ENCODE measurements around the gene EFNA2.

Gene EFNA2

GRCh38 chr19:1260749-1261537 lies 24.7 kb upstream of the EFNA2 start:
- DNase-seq = peak; percentile 96

DNA sequence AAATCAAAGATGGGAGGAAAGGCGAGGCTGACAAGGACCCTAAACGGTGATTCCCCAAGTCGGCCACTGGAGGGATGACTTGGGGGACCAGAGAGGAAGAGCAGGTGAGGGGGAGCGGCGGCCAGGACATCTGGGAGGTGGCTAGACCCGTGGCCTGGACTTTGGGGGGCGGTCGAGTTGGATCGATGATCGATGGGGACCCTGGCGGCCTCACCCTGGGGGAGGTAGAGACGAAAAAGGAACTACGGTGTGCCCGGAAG lies 24.2 kb upstream of the EFNA2 start:
- DNase-seq = no peak

DNA sequence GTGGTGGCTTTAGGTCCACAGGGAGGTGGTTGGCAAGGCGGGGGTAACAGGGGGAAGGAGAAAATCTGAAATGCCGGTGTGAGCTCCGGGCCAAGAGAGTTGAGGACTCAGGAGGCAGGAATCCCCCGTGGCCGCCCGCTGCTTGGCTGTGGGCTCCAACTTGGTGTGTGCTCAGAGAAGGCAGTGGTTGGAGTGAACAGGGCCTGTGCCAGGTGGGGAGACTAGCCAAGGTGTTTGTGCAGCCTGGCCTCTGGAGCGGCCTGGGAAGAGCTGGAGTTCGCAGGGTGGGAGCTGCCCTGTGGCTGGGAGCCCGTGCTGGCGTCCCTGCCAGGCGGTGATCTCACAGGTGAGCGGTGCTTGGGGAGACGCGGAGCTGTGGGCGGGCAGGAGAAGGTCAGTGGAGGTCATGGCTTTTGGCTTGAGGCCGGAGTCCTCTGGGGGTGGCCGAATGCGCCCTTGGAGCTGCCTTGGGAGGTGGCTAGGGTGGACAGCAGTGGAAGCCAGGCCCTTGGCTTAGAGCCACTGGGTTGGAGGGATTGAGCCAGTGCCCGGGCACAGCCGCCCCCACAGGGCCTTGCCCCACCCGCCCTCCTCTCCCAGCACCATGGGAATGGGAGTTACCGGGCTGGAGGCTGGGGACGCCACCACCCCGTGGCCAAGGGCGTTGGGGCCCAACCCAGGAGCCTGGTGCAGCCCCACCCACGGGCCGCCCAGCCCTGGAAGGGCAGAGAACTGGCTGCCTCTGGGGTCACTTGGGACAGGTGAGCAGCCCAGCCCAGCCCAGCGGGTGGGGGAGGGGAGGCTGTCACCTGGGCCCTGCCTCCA lies 23.7 kb upstream of the EFNA2 start:
- no peak for DNase-seq

DNA sequence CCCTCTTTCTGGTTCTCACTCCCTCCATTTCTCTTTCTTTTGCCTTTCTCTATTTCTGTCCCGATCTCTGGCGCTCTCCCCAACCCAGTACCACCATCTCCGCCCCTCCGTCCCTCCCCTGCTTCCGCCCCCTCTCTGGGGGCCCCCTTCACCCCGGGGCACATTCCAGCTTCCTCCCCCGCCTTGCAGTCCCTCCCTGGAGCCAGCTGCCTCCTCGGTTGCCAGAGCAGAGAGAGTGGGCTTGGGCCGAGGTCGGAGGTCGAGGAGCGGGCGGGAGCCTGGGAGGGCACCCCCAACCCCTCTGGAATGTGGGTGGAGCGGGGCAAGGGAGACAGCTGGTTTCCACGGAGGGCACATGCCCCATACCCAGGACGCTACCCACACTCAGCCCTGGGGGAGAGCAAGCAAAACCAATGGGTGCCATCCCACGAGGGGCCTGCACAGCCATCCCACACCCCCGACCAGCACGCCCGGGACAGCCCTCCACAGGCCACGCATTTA lies 23.0 kb upstream of the EFNA2 start:
- no peak for DNase-seq

DNA sequence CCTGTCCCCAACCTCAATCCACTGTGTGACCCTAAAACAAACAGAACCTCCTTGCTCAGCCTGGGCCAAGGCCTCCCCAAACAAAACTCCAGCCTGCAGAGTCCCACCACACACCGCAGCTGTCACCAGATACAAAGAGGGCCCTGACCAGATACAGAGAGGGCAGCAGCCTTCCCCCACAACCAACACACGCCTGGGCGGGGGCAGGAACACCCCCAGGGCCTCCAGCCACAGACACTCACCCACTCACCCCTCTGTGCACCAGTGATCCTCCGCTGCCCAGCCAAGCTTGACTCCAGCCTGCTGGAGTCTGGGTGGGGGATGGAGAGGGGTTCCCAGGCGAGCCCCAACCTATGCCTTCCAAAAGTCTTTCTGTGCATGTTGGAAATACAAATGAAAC lies 22.5 kb upstream of the EFNA2 start:
- DNase-seq = no peak

DNA sequence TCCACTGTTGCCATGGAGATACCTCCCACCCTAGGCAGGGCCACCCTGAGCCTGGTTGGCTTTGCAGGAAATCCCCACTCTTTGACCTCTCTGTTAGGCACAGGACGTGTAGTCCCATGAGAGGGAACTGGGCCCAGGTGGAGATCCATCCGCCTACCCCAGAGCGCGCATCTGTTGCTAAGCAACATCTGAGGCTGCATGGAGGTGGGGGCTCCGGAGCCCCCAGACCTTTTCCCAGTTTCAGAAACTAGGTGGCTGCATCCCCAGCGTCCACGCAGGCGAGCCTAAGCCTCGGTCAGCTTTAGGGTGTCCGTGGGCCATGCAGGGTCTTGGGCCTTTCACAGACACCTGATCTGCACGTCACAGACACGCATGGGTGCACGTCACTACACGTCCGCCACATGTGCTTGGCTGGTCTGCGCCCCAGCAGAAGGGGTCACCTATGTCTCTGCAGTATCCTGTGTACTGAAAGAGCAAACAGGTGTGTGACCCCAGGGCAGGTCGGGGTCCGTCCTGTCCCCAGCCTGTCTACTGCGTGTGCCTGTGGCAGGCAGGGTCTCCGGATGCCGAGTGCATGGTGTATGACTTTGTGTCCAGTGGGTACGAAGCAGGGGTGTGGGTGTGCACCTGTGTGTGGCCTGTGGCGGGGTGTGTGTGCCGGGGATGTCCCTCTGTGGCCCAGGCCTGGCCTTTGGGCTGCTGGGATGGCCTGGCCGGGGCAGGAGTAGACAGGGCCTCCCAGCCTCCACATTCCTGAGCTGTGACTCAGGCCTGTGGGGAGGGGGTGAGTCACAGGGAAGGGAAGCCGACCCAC lies 20.7 kb upstream of the EFNA2 start:
- no peak for DNase-seq

GRCh38 chr19:1265615-1266128 lies 20.0 kb upstream of the EFNA2 start:
- peak; percentile 47 for DNase-seq

GRCh38 chr19:1266129-1266915 lies 19.4 kb upstream of the EFNA2 start:
- peak; percentile 75 for DNase-seq

GRCh38 chr19:1266916-1267476 lies 18.7 kb upstream of the EFNA2 start:
- peak; percentile 64 for DNase-seq

DNA sequence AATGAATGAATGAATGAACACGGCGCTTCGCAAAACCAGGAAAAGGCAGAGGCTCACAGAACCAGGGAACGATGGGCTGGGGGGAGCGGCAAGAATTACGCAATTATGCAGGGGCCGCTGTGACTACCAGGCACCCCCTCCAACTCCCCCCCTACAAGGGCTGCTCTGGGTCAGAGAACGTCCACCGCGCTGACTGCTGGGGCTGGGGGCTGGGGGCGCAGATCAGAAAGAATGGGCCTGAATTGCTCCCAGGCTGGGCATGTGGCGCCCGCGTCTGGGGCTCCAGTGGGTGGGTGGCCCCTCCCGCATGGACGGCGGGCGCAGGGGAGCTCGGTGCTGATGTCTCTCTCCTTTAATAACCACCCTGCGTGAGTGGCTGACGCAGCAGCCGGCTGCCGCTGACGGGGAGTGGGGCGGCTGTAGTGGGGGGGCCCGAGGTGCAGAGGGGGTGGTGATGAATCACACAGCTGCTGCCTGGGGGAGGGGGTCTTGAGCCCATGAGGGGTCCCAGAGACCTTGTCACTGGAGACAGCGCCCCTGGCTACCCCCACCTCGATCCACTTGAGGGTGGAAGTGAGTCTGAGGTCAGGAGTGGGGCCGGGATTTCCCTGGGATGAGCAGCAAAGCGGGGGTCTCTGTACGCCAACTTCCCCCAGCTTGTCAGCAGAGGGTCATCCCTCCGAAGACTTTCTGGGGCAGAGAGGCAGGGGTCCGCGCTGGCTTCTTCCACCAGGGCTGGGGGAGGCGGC lies 18.0 kb upstream of the EFNA2 start:
- no peak for DNase-seq

GRCh38 chr19:1268226-1269064 lies 17.2 kb upstream of the EFNA2 start:
- DNase-seq = no peak

DNA sequence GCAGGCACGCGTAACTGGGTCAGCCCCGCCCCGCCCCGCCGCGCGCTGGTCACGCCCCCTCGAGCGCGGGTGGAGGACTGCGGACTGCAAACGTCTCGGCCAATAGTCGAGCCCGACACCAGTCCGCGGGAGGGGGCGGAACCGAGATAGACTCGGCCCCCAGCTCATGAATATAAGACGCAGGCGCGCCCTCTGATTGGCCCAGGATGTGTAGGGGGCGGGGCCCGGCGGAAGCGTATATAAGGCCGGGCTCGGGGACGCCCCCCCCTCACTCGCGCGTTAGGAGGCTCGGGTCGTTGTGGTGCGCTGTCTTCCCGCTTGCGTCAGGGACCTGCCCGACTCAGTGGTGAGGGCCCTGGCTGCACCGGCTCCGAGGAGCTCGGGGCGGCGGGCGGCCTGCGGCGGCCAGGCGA lies 16.6 kb upstream of the EFNA2 start, which contains the start of gene CIRBP:
Gene CIRBP (plus strand): TSS at position 268 of the 413 bp plus-strand sequence. CDS start 1,602 bp downstream, outside the sequence.
- peak; percentile 99 for DNase-seq

GRCh38 chr19:1269478-1270212 lies 16.0 kb upstream of the EFNA2 start:
- peak; percentile 86 for DNase-seq

DNA sequence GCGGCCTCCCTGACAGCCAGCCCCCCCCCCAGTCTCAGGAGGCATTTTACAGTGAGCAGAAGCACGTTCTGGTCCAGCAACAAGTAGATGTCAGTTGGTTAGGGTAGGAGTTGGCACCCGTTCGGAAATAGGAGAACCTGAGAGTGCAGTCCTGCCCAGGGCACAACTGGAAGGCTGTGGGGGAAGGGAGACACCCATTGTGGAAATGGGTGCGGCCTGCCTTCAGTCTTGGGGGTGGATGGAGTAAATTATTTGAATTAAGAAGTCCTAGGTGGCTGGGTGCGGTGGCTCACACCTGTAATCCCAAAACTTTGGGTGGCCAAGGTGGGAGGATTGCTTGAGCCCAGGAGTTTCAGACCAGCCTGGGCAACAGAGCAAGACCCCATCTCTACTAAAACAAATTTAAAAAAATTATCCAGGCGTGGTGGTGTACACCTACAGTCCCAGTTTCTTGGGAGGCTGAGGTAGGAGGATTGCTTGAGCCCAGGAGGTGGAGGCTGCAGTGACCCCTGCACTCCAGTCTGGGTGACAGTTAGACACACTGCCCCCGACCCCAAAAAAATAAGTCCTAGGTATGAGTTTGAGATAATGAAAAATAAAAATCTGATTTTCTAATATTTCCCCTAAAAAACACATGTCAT lies 15.3 kb upstream of the EFNA2 start:
- DNase-seq = peak; percentile 44

DNA sequence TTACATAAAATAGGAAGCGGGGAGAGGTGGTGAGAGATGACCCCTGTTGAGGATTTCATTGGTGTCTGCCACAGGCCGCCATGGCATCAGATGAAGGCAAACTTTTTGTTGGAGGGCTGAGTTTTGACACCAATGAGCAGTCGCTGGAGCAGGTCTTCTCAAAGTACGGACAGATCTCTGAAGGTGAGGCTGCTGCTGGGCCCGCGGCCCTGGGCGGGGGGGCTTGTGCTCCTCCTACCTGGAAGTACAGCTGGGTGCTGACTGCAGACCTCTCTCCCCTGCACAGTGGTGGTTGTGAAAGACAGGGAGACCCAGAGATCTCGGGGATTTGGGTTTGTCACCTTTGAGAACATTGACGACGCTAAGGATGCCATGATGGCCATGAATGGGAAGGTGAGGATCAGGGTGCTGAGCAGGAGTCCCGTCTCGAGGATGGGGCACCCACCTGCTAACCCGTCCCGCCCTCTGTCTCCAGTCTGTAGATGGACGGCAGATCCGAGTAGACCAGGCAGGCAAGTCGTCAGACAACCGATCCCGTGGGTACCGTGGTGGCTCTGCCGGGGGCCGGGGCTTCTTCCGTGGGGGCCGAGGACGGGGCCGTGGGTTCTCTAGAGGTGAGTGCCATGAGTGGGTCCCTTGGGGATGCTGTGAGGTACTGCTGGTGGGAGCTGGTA lies 14.7 kb upstream of the EFNA2 start:
- DNase-seq = no peak

DNA sequence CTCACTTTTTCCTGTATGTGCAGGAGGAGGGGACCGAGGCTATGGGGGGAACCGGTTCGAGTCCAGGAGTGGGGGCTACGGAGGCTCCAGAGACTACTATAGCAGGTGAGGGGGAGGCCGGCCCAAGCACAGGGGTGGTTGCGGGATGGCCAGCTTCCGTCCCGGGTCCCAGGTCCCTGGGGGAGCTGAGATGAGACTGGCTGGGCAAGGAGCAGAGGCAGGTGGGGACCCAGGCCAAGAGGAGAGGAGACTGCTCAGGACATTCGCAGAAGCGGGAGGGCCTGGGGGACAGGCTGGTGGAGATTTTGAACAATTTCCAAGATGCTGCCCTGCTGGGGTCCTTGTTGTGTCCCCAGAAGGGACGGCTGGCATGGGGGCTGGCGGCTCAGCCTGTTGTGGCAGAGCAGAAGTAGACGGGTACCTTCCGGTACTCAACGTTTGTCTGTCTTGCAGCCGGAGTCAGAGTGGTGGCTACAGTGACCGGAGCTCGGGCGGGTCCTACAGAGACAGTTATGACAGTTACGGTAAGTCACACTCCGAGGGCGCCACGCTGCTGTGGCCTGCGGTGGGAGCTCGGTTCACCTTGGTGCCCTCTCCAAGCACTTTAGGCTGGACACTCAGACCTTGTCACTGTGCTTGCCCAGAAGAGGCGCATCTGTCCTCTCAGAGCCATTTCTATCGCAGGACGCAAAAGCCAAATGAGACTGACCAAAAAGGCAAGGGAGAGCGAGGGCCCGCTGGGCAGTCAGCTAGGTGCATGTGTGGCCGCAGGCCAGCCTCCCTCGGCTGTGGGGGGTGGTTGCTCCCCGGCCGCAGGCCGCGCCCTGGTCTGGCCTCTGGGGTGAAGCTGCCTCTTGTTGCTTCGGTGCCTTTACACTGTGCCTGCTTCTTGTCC lies 13.9 kb upstream of the EFNA2 start:
- DNase-seq = no peak

Measured in stimulated activated CD4-positive, alpha-beta T cell treated with anti-CD3 and anti-CD28 coated beads, Interleukin-4, amount 100 ng/mL, for 24 hours (primary cell).